IMR-90 (cell line): Measurements from ENCODE around the gene DPP8. TPM values are rescaled to one million over a fixed set of nuclear protein-coding genes. Genes with fewer than 3 reads are reported as not detected.

ENCODE experiments used
- ATAC-seq: fragments of 200-7000 bp; cut with Tn5 transposase; 2 replicates; pipeline ENCODE4 v1.9.1; 2020; ENCODE audit warnings: low read depth, mild to moderate bottlenecking, moderate library complexity
- BruUV-seq: library from RNA; stranded (reverse); fragments of 400-500 nt; replicated peaks from 2 replicates; lab custom pipeline; 2021; lab: Mats Ljungman, UMichigan
- CTCF ChIA-PET: fragments of 300-600 bp; formaldehyde crosslinking; extraction: SDS; loops from one replicate; lab custom pipeline; 2021; ENCODE audit warnings: antibody characterized with exemption; lab: Yijun Ruan, JAX
- POLR2A ChIA-PET: fragments of 300-600 bp; sonication (Branson Sonifier 250); formaldehyde crosslinking; loops from one replicate; lab custom pipeline; 2022; ENCODE audit warnings: antibody characterized with exemption; ENCODE audit not compliant: unreplicated experiment; lab: Charles Lee
- DNase-seq: peaks from one replicate; pipeline ENCODE4 v3.0.0; 2013
- H2AFZ ChIP-seq: replicated peaks from 2 replicates; pipeline ENCODE3; 2013; ENCODE audit warnings: low read length, mild to moderate bottlenecking; ENCODE audit not compliant: poor library complexity
- H2AK5ac ChIP-seq: 2 replicates; pipeline ENCODE4 v1.6.1; 2013; ENCODE audit warnings: low read depth, low read length, inconsistent platforms
- H2AK9ac ChIP-seq: replicated peaks from 2 replicates; pipeline ENCODE3; 2013; ENCODE audit warnings: mild to moderate bottlenecking, low read depth, low read length, moderate library complexity; ENCODE audit not compliant: poor library complexity
- H2BK120ac ChIP-seq: 2 replicates; pipeline ENCODE4 v1.6.1; 2013; ENCODE audit warnings: low read depth, low read length, inconsistent platforms
- H2BK15ac ChIP-seq: 3 replicates; pipeline ENCODE4 v1.6.1; 2013; ENCODE audit warnings: low read depth, low read length, inconsistent platforms
- H2BK20ac ChIP-seq: 2 replicates; pipeline ENCODE4 v1.6.1; 2013; ENCODE audit warnings: low read depth, mild to moderate bottlenecking, inconsistent platforms, low read length, moderate library complexity
- H2BK5ac ChIP-seq: 2 replicates; pipeline ENCODE4 v1.6.1; 2013; ENCODE audit warnings: mild to moderate bottlenecking, low read depth, low read length, inconsistent platforms; ENCODE audit not compliant: poor library complexity, severe bottlenecking
- H3K14ac ChIP-seq: replicated peaks from 2 replicates; pipeline ENCODE4 v1.6.1; 2013; ENCODE audit warnings: low read depth, low read length, inconsistent platforms
- H3K18ac ChIP-seq: 2 replicates; pipeline ENCODE4 v1.6.1; 2013; ENCODE audit warnings: low read depth, low read length, control low read depth
- H3K23ac ChIP-seq: 2 replicates; pipeline ENCODE4 v1.6.1; 2013; ENCODE audit warnings: low read depth, low read length, inconsistent platforms
- H3K27ac ChIP-seq: 2 replicates; pipeline ENCODE4 v1.5.1; 2013; ENCODE audit warnings: mild to moderate bottlenecking, control low read depth, low read length; ENCODE audit not compliant: insufficient read depth
- H3K27me3 ChIP-seq: 2 replicates; pipeline ENCODE4 v1.6.1; 2013; ENCODE audit warnings: low read length; ENCODE audit not compliant: control insufficient read depth, insufficient read depth
- H3K36me3 ChIP-seq: 2 replicates; pipeline ENCODE4 v1.6.1; 2013; ENCODE audit warnings: low read length, mixed read lengths; ENCODE audit not compliant: control insufficient read depth, insufficient read depth
- H3K4ac ChIP-seq: 2 replicates; pipeline ENCODE4 v1.6.1; 2013; ENCODE audit warnings: low read depth, low read length, inconsistent platforms
- H3K4me1 ChIP-seq: 2 replicates; pipeline ENCODE4 v1.6.1; 2013; ENCODE audit warnings: low read length, mixed read lengths; ENCODE audit not compliant: control insufficient read depth, insufficient read depth
- H3K4me2 ChIP-seq: 2 replicates; pipeline ENCODE4 v1.6.1; 2013; ENCODE audit warnings: low read depth, mild to moderate bottlenecking, control low read depth, low read length, moderate library complexity
- H3K4me3 ChIP-seq: 2 replicates; pipeline ENCODE4 v1.5.1; 2013; ENCODE audit warnings: low read depth, mild to moderate bottlenecking, control low read depth, low read length, moderate library complexity; ENCODE audit not compliant: insufficient read depth
- H3K56ac ChIP-seq: 2 replicates; pipeline ENCODE4 v1.6.1; 2013; ENCODE audit warnings: low read length, inconsistent platforms; ENCODE audit not compliant: insufficient read depth; ENCODE audit errors: extremely low read depth
- H3K79me1 ChIP-seq, 2 experiments: 2 replicates each; pipeline ENCODE4 v1.6.1; 2013; ENCODE audit warnings: low read length in 2 of 2, inconsistent platforms in 1 of 2, low read depth in 1 of 2
- H3K9ac ChIP-seq: 2 replicates; pipeline ENCODE4 v1.6.1; 2013; ENCODE audit warnings: low read depth, low read length, control low read depth
- H3K9me1 ChIP-seq: 2 replicates; pipeline ENCODE4 v1.6.1; 2013; ENCODE audit warnings: low read length, inconsistent platforms; ENCODE audit not compliant: insufficient read depth
- H3K9me3 ChIP-seq: 2 replicates; pipeline ENCODE4 v1.6.1; 2013; ENCODE audit warnings: low read length; ENCODE audit not compliant: control insufficient read depth, insufficient read depth
- H4K20me1 ChIP-seq: 2 replicates; pipeline ENCODE4 v1.6.1; 2013; ENCODE audit warnings: low read length, inconsistent platforms; ENCODE audit not compliant: insufficient read depth
- H4K5ac ChIP-seq: 2 replicates; pipeline ENCODE4 v1.6.1; 2013; ENCODE audit warnings: mild to moderate bottlenecking, low read depth, low read length, control low read depth
- H4K8ac ChIP-seq, 2 experiments: 2 replicates each; pipeline ENCODE4 v1.6.1; 2013; ENCODE audit warnings: low read depth in 2 of 2, low read length in 2 of 2, control low read depth in 1 of 2, inconsistent platforms in 1 of 2
- H4K91ac ChIP-seq: 2 replicates; pipeline ENCODE4 v1.6.1; 2013; ENCODE audit warnings: low read depth, low read length, inconsistent platforms; ENCODE audit not compliant: insufficient read depth
- CEBPB ChIP-seq: IDR thresholded peaks from 2 replicates; pipeline ENCODE4 v1.6.1; 2012; ENCODE audit warnings: low read depth, low read length, improper control_type of control experiment
- CHD1 ChIP-seq: IDR thresholded peaks from 2 replicates; pipeline ENCODE4 v1.6.1; 2012; ENCODE audit warnings: low read depth, low read length, improper control_type of control experiment
- CTCF ChIP-seq: conservative IDR thresholded peaks from 2 replicates; pipeline ENCODE4 v1.5.1; 2012; ENCODE audit warnings: mild to moderate bottlenecking, low read depth, low read length, improper control_type of control experiment
- ELK1 ChIP-seq: fragments of 150-350 bp; IDR thresholded peaks from 2 replicates; pipeline ENCODE4 v1.6.1; 2016; ENCODE audit warnings: low read depth, mild to moderate bottlenecking, low read length, moderate library complexity, borderline replicate concordance
- FOS ChIP-seq: fragments of 150-350 bp; IDR thresholded peaks from 2 replicates; pipeline ENCODE4 v1.6.1; 2016; ENCODE audit warnings: low read depth, low read length
- MAFK ChIP-seq: IDR thresholded peaks from 2 replicates; pipeline ENCODE4 v1.6.1; 2012; ENCODE audit warnings: low read depth, low read length, improper control_type of control experiment
- MAZ ChIP-seq: IDR thresholded peaks from 2 replicates; pipeline ENCODE4 v1.6.1; 2012; ENCODE audit warnings: low read depth, mild to moderate bottlenecking, low read length, improper control_type of control experiment, moderate library complexity, borderline replicate concordance
- MXI1 ChIP-seq: IDR thresholded peaks from 2 replicates; pipeline ENCODE4 v1.6.1; 2012; ENCODE audit warnings: low read depth, mild to moderate bottlenecking, low read length, moderate library complexity, borderline replicate concordance
- POLR2A ChIP-seq: IDR thresholded peaks from 2 replicates; pipeline ENCODE4 v1.6.1; 2012; ENCODE audit warnings: mild to moderate bottlenecking, low read depth, low read length
- RCOR1 ChIP-seq: IDR thresholded peaks from 2 replicates; pipeline ENCODE4 v1.6.1; 2012; ENCODE audit warnings: mild to moderate bottlenecking, low read length, improper control_type of control experiment; ENCODE audit not compliant: insufficient replicate concordance
- SMC3 ChIP-seq: fragments of 150-350 bp; IDR thresholded peaks from 2 replicates; pipeline ENCODE4 v1.6.1; 2016; ENCODE audit warnings: low read depth, mild to moderate bottlenecking, antibody characterized with exemption, low read length, moderate library complexity
- USF2 ChIP-seq: fragments of 150-350 bp; IDR thresholded peaks from 2 replicates; pipeline ENCODE4 v1.6.1; 2017; ENCODE audit warnings: mild to moderate bottlenecking, antibody characterized with exemption, low read length, low read depth
- WGBS, 2 experiments: methylation state at CpG; one replicate each; pipeline versions ENCODE4 v1.1.5 to v1.1.7; 2013; ENCODE audit warnings: missing lambda C conversion rate in 2 of 2; ENCODE audit not compliant: insufficient read length in 1 of 2; ENCODE audit errors: extremely low coverage in 2 of 2; 5-methylcytosine and 5-hydroxymethylcytosine counted together
- dilution Hi-C: fragments of 300-500 bp; cut with HindIII; formaldehyde crosslinking; loops from one replicate; pipeline ENCODE4 v1.14.3; 2018; ENCODE audit warnings: low sequenced_read_pairs; ENCODE audit not compliant: unreplicated experiment
- in situ Hi-C: fragments of 300-500 bp; cut with MboI; formaldehyde crosslinking; loops from 3 replicates; pipeline ENCODE4 v1.14.3; 2019; ENCODE audit warnings: low sequenced_read_pairs, inconsistent platforms, mixed read lengths
- intact Hi-C: fragments of 100-400 bp; cut with micrococcal nuclease; formaldehyde crosslinking; loops from 2 replicates; pipeline ENCODE4 v1.10.0; 2022
- polyA plus RNA-seq, 3 experiments: library from polyadenylated mRNA; depleted of rRNA; stranded (reverse); fragments of >200 nt; gene quantifications; 2 replicates each; pipeline ENCODE4 v1.2.3, GENCODE V29; 2012; ENCODE audit warnings: low replicate concordance in 1 of 3
- total RNA-seq: library from RNA; depleted of rRNA; stranded (reverse); fragments of >200 nt; gene quantifications from 2 replicates; pipeline ENCODE4 v1.2.3, GENCODE V29; 2012

The DPP8 gene
- total and polyA plus RNA-seq, 2 of the 4 experiments (the other 2 are of a cell fraction), result 10.7 to 29.4 TPM

- in situ Hi-C loops, result no loop called here
- H2AK5ac ChIP-seq, result no peak overlapping the region
- H4K8ac ChIP-seq, result no peak overlapping the region
- no peaks in the 10 kb centered on the region for H3K79me1 ChIP-seq
- dilution Hi-C loops, result no loop called here
- no peak overlapping the region for H3K9ac ChIP-seq
- no peak overlapping the region for H2BK120ac ChIP-seq
- no peak overlapping the region for H3K56ac ChIP-seq
- no peaks in the 10 kb centered on the region for H3K4me1 ChIP-seq
- H3K27me3 ChIP-seq, result peaks cover 24% of the 10 kb centered on the region; the same call in 1 of the 2 replicates
- no peak overlapping the region for H2BK5ac ChIP-seq
- intact Hi-C loops, result no loop called here
- H2BK20ac ChIP-seq, result no peak overlapping the region
- H3K4me2 ChIP-seq, result no peak overlapping the region
- POLR2A ChIA-PET, result no interaction called here
- H3K23ac ChIP-seq, result no peak overlapping the region
- no peaks in the 10 kb centered on the region for H3K9me3 ChIP-seq
- H3K4me3 ChIP-seq, result no peak overlapping the region
- no peaks in the 10 kb centered on the region; the same call in 1 of the 2 replicates for H3K9me1 ChIP-seq
- H3K27ac ChIP-seq, result no peak overlapping the region
- ATAC-seq (no peak), DNase-seq (no peak)
- BruUV-seq, result no TSS peak
- no peak overlapping the region for H2AK9ac ChIP-seq
- TF ChIP-seq CHD1 (no peak), POLR2A (no peak), SMC3 (no peak), FOS (no peak), CTCF (no peak), MXI1 (no peak), MAZ (no peak), MAFK (no peak), ELK1 (no peak), RCOR1 (no peak), CEBPB (no peak), USF2 (no peak)
- H4K91ac ChIP-seq, result no peak overlapping the region
- no peak overlapping the region for H2BK15ac ChIP-seq
- WGBS, 2 experiments, result no CpG with 5 or more reads among the region's 11 CpGs
- H4K20me1 ChIP-seq, result no peaks in the 10 kb centered on the region
- H4K5ac ChIP-seq, result no peak overlapping the region
- H3K18ac ChIP-seq, result no peak overlapping the region
- CTCF ChIA-PET, result no interaction called here
- H3K4ac ChIP-seq, result no peak overlapping the region
- H2AFZ ChIP-seq, result no peak overlapping the region
- no peaks in the 10 kb centered on the region for H3K36me3 ChIP-seq
- no peak overlapping the region for H3K14ac ChIP-seq
Observed at GRCh38 chr15:65399001-65399706, 118.3 kb downstream of the DPP8 start.
